Neuronal stem cell (in vitro differentiated cells): ENCODE measurements around the gene NOMO2. TPM values are rescaled to one million over a fixed set of nuclear protein-coding genes. Genes with fewer than 3 reads are reported as not detected.
A peak's percentile ranks its signal among the peaks of the same experiment; 100 is the strongest.
"Not testable (repeated sequence)": the region's sequence is repeated elsewhere in the genome, so short reads cannot be mapped to it uniquely, and the experiment has no call there.

Experiments used
- DNase-seq: peaks from one replicate; pipeline ENCODE4 v3.0.0-alpha.2; 2013; ENCODE audit warnings: low spot score
- H2AFZ ChIP-seq: one replicate; pipeline ENCODE4 v1.6.1; 2013; ENCODE audit warnings: mild to moderate bottlenecking, low read length, inconsistent platforms
- H2AK5ac ChIP-seq: 2 replicates; pipeline ENCODE4 v1.6.1; 2013; ENCODE audit warnings: low read depth, mild to moderate bottlenecking, inconsistent platforms, low read length, moderate library complexity, mixed read lengths
- H2BK120ac ChIP-seq: 2 replicates; pipeline ENCODE4 v1.6.1; 2013; ENCODE audit warnings: low read depth, mild to moderate bottlenecking, inconsistent platforms, low read length, moderate library complexity, mixed read lengths
- H2BK12ac ChIP-seq: one replicate; pipeline ENCODE4 v1.6.1; 2013; ENCODE audit warnings: low read length, inconsistent platforms
- H2BK15ac ChIP-seq: 2 replicates; pipeline ENCODE4 v1.6.1; 2013; ENCODE audit warnings: mild to moderate bottlenecking, low read length, inconsistent platforms, mixed read lengths
- H2BK5ac ChIP-seq: one replicate; pipeline ENCODE4 v1.6.1; 2013; ENCODE audit warnings: inconsistent platforms, mild to moderate bottlenecking, low read length, moderate library complexity
- H3K14ac ChIP-seq: one replicate; pipeline ENCODE4 v1.6.1; 2013; ENCODE audit warnings: low read length, inconsistent platforms
- H3K18ac ChIP-seq: 2 replicates; pipeline ENCODE4 v1.6.1; 2013; ENCODE audit warnings: low read length, inconsistent platforms
- H3K23ac ChIP-seq: 2 replicates; pipeline ENCODE4 v1.6.1; 2013; ENCODE audit warnings: low read depth, mild to moderate bottlenecking, mixed read lengths, low read length, inconsistent platforms; ENCODE audit not compliant: poor library complexity
- H3K27ac ChIP-seq: replicated peaks from 3 replicates; pipeline ENCODE4 v1.5.1; 2013; ENCODE audit warnings: low read length, inconsistent platforms
- H3K27me3 ChIP-seq, 3 experiments: 2 replicates each; pipeline ENCODE4 v1.6.1; 2013; ENCODE audit warnings: low read length in 3 of 3, mild to moderate bottlenecking in 2 of 3, inconsistent platforms in 1 of 3, low read depth in 1 of 3, mixed read lengths in 1 of 3, moderate library complexity in 1 of 3; ENCODE audit not compliant: control insufficient read depth in 3 of 3, insufficient read depth in 3 of 3
- H3K36me3 ChIP-seq, 2 donors: replicated peaks in 1 of 2; 2 replicates each; pipeline ENCODE4 v1.6.1; 2013; ENCODE audit warnings: low read length in 2 of 2; ENCODE audit not compliant: control insufficient read depth in 2 of 2, insufficient read depth in 2 of 2
- H3K4ac ChIP-seq: 2 replicates; pipeline ENCODE4 v1.6.1; 2013; ENCODE audit warnings: inconsistent platforms, mild to moderate bottlenecking, low read length, moderate library complexity
- H3K4me1 ChIP-seq, 2 donors: 1 replicate in 1 of 2; 2 replicates in 1 of 2; pipeline ENCODE4 v1.6.1; 2013; ENCODE audit warnings: low read length in 2 of 2, low read depth in 1 of 2; ENCODE audit not compliant: control insufficient read depth in 2 of 2, insufficient read depth in 1 of 2
- H3K4me2 ChIP-seq: one replicate; pipeline ENCODE4 v1.6.1; 2013; ENCODE audit warnings: mild to moderate bottlenecking, low read length, inconsistent platforms; ENCODE audit not compliant: insufficient read depth, poor library complexity, severe bottlenecking
- H3K4me3 ChIP-seq, 2 donors: 2 replicates each; pipeline ENCODE4 v1.5.1; 2013; ENCODE audit warnings: low read length in 2 of 2, mild to moderate bottlenecking in 2 of 2, inconsistent platforms in 1 of 2, moderate library complexity in 1 of 2
- H3K79me1 ChIP-seq: one replicate; pipeline ENCODE4 v1.6.1; 2013; ENCODE audit warnings: low read depth, mild to moderate bottlenecking, inconsistent platforms, low read length, moderate library complexity
- H3K9ac ChIP-seq: one replicate; pipeline ENCODE4 v1.6.1; 2013; ENCODE audit warnings: mild to moderate bottlenecking, low read depth, low read length, inconsistent platforms; ENCODE audit not compliant: poor library complexity
- H3K9me3 ChIP-seq, 2 donors: replicated peaks in 1 of 2; 2 replicates each; pipeline versions ENCODE3 to v1.6.1; 2013; ENCODE audit warnings: low read length in 2 of 2, mild to moderate bottlenecking in 2 of 2, inconsistent platforms in 1 of 2, low read depth in 1 of 2, mixed read lengths in 1 of 2, moderate library complexity in 1 of 2; ENCODE audit not compliant: control insufficient read depth in 2 of 2, insufficient read depth in 1 of 2
- H4K8ac ChIP-seq: one replicate; pipeline ENCODE4 v1.6.1; 2013; ENCODE audit warnings: low read depth, mild to moderate bottlenecking, inconsistent platforms, low read length, moderate library complexity
- H4K91ac ChIP-seq: one replicate; pipeline ENCODE4 v1.6.1; 2013; ENCODE audit warnings: low read length, low read depth, mild to moderate bottlenecking, inconsistent platforms; ENCODE audit not compliant: poor library complexity
- WGBS, 2 donors: extraction: QIAGEN DNeasy Blood & Tissue Kit; methylation state at CpG; one replicate each; pipeline ENCODE4 v1.1.7; 2013; ENCODE audit warnings: missing lambda C conversion rate in 2 of 2, mixed read lengths in 1 of 2; ENCODE audit not compliant: insufficient read length in 2 of 2, insufficient replicate concordance in 1 of 2; ENCODE audit errors: extremely low coverage in 2 of 2; 5-methylcytosine and 5-hydroxymethylcytosine counted together
- polyA plus RNA-seq, 2 experiments: library from polyadenylated mRNA; stranded (reverse); fragments of 200-250 nt; gene quantifications; one replicate each; pipeline ENCODE4 v1.2.3, GENCODE V29; 2013

Gene NOMO2
- polyA plus RNA-seq (2013, experiment 1 of 2) = 72.1 TPM
- polyA plus RNA-seq (2013, experiment 2 of 2) = 72.8 TPM

GRCh38 chr16:18561727-18562314 is at the start of gene NOMO2:
Gene NOMO2 (minus strand): TSS chr16:18562097. CDS start chr16:18562040, 57 bp downstream.
- not testable (repeated sequence) for H3K27me3 ChIP-seq, H2AK5ac ChIP-seq, H2BK15ac ChIP-seq, H3K23ac ChIP-seq, H2BK120ac ChIP-seq, H3K18ac ChIP-seq, H3K4ac ChIP-seq, H2BK5ac ChIP-seq, H3K27ac ChIP-seq, H4K8ac ChIP-seq, H2BK12ac ChIP-seq, H3K9me3 ChIP-seq, H3K4me1 ChIP-seq, H3K36me3 ChIP-seq, H4K91ac ChIP-seq, H3K79me1 ChIP-seq, H3K14ac ChIP-seq
- WGBS, 2 donors = no CpG with 5 or more reads among the region's 66 CpGs
- peak within 1 kb of the TSS; percentile 69 for H2AFZ ChIP-seq
- H3K9ac ChIP-seq = peak within 1 kb of the TSS; percentile 44
- peak within 1 kb of the TSS; percentile 49 to 79 for H3K4me3 ChIP-seq
- peak within 1 kb of the TSS; percentile 2 for H3K4me2 ChIP-seq
- DNase-seq = peak; percentile 9

GRCh38 chr16:18610147-18610803 is 48.4 kb upstream of the NOMO2 start:
- WGBS, 2 donors = no CpG with 5 or more reads among the region's 4 CpGs

GRCh38 chr16:18608271-18608670 is 46.4 kb upstream of the NOMO2 start:
- H3K27ac ChIP-seq, H3K9ac ChIP-seq, H2BK5ac ChIP-seq, H2BK120ac ChIP-seq, H4K8ac ChIP-seq, H3K14ac ChIP-seq, H3K23ac ChIP-seq, H4K91ac ChIP-seq, H3K9me3 ChIP-seq, H3K36me3 ChIP-seq, H3K4me1 ChIP-seq, H3K4me2 ChIP-seq, H3K4ac ChIP-seq, H2AFZ ChIP-seq, H3K4me3 ChIP-seq, H3K18ac ChIP-seq, H2BK12ac ChIP-seq, H3K27me3 ChIP-seq, H2AK5ac ChIP-seq, H2BK15ac ChIP-seq, H3K79me1 ChIP-seq, DNase-seq: not testable (repeated sequence)
- WGBS, 2 donors = no CpG with 5 or more reads among the region's 6 CpGs

More at GRCh38 chr16:18610147-18610803, 48.4 kb upstream of the NOMO2 start:
- DNase-seq, H3K4me2 ChIP-seq, H2BK5ac ChIP-seq, H3K4ac ChIP-seq, H3K9ac ChIP-seq, H2AFZ ChIP-seq, H3K79me1 ChIP-seq, H4K91ac ChIP-seq, H3K4me1 ChIP-seq, H3K36me3 ChIP-seq, H3K9me3 ChIP-seq, H2BK120ac ChIP-seq, H3K18ac ChIP-seq, H3K27me3 ChIP-seq, H2BK12ac ChIP-seq, H3K23ac ChIP-seq, H3K27ac ChIP-seq, H2BK15ac ChIP-seq, H2AK5ac ChIP-seq, H4K8ac ChIP-seq, H3K4me3 ChIP-seq, H3K14ac ChIP-seq: not testable (repeated sequence)

- DNase-seq, H2AFZ ChIP-seq, H3K23ac ChIP-seq, H4K8ac ChIP-seq, H3K27ac ChIP-seq, H3K4me1 ChIP-seq, H3K4me3 ChIP-seq, H2AK5ac ChIP-seq, H3K36me3 ChIP-seq, H3K4me2 ChIP-seq, H3K9me3 ChIP-seq, H2BK15ac ChIP-seq, H3K27me3 ChIP-seq, H3K4ac ChIP-seq, H4K91ac ChIP-seq, H3K9ac ChIP-seq, H3K18ac ChIP-seq, H2BK120ac ChIP-seq, H3K79me1 ChIP-seq, H3K14ac ChIP-seq, H2BK5ac ChIP-seq, H2BK12ac ChIP-seq: not testable (repeated sequence)
- no CpG with 5 or more reads among the region's 4 CpGs for WGBS, 2 donors
These were observed 41.8 kb upstream of the NOMO2 start for GRCh38 chr16:18603572-18604246.
